Central memory CD8-positive, alpha-beta T cell (primary cell): ENCODE results near the gene SLC12A8.

ENCODE experiments used
- ATAC-seq: fragments of 150-1000 bp; cut with Tn5 transposase; replicated peaks from 2 replicates; pipeline ENCODE4 v1.10.0; 2022; ENCODE audit warnings: mild to moderate bottlenecking, moderate FRiP score, moderate number of reproducible peaks; ENCODE audit not compliant: poor library complexity, severe bottlenecking; ENCODE audit errors: extremely low read depth
- DNase-seq, 2 donors: peaks; one replicate each; pipeline ENCODE4 v3.0.0; 2021; ENCODE audit warnings: low spot score in 2 of 2
- H3K27ac Mint-ChIP-seq: one replicate; pipeline ENCODE4 v1.8.0; 2022; ENCODE audit warnings: low read depth, mild to moderate bottlenecking, moderate library complexity, mixed read lengths
- H3K27me3 Mint-ChIP-seq: one replicate; pipeline ENCODE4 v1.8.0; 2022; ENCODE audit warnings: mixed read lengths
- H3K36me3 Mint-ChIP-seq: one replicate; pipeline ENCODE4 v1.8.0; 2022; ENCODE audit warnings: mild to moderate bottlenecking, moderate library complexity, mixed read lengths; ENCODE audit not compliant: insufficient read depth
- H3K4me1 Mint-ChIP-seq: one replicate; pipeline ENCODE4 v1.8.0; 2022; ENCODE audit warnings: mixed read lengths
- H3K4me3 Mint-ChIP-seq: one replicate; pipeline ENCODE4 v1.8.0; 2022; ENCODE audit warnings: mild to moderate bottlenecking, moderate library complexity, mixed read lengths
- H3K9me3 Mint-ChIP-seq: one replicate; pipeline ENCODE4 v1.8.0; 2022; ENCODE audit warnings: mixed read lengths

Gene SLC12A8, protein sequence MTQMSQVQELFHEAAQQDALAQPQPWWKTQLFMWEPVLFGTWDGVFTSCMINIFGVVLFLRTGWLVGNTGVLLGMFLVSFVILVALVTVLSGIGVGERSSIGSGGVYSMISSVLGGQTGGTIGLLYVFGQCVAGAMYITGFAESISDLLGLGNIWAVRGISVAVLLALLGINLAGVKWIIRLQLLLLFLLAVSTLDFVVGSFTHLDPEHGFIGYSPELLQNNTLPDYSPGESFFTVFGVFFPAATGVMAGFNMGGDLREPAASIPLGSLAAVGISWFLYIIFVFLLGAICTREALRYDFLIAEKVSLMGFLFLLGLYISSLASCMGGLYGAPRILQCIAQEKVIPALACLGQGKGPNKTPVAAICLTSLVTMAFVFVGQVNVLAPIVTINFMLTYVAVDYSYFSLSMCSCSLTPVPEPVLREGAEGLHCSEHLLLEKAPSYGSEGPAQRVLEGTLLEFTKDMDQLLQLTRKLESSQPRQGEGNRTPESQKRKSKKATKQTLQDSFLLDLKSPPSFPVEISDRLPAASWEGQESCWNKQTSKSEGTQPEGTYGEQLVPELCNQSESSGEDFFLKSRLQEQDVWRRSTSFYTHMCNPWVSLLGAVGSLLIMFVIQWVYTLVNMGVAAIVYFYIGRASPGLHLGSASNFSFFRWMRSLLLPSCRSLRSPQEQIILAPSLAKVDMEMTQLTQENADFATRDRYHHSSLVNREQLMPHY

DNA sequence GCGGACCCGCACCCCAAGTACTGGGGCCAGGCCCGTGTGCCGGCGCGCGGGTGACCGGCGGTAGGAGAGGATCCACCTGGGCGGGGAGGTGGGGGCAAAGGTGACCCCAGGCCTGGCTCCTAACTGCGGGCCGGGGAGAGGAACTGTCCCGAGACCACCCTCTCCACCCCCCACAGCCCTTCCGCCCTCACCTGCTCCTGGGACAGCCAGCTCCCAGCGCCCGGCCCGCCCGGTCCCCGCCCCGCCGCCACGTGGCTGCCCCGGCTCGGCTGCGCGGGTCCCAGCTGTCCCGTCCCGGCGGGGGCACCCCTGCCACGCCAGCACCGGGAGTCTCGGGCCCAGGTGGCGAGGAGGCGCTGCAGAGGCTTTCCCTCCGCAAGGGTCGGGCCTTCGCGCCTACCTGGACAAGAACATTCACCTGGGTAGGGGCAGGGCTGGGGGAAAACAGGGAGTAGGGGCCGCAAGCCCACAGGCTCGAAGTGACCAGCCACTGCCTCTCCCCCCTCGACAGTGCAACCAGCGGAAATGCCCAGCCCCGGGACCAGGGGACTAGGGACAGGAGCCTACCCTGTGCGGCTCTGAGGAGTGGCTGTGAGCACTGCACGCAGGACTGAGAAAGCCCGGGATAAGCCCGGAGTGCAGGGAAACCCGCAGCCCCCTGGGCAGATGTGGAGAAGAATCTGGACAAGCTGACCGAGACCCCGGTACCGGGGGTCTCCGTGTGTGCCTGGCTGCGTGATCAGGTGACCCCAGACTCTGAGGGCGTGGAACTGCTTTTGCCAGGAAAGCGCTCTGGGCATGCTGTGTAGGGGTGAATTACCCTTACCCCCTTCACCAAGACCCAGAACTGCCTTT lies at the start of gene SLC12A8:
SLC12A8 (minus strand) TSS at position 240 of the 855 bp plus-strand sequence. CDS start 1,399 bp downstream, outside the sequence.
- no peak for DNase-seq
- Mint-ChIP-seq H3K27me3 (peaks cover 39% of the 10 kb centered on the region), H3K36me3 (peaks cover 2% of the 10 kb centered on the region), H3K9me3 (no peaks in the 10 kb centered on the region), H3K27ac (no peak within 1 kb of the TSS), H3K4me1 (peaks cover 16% of the 10 kb centered on the region), H3K4me3 (peak within 1 kb of the TSS; percentile 36)
- no peak for ATAC-seq

DNA sequence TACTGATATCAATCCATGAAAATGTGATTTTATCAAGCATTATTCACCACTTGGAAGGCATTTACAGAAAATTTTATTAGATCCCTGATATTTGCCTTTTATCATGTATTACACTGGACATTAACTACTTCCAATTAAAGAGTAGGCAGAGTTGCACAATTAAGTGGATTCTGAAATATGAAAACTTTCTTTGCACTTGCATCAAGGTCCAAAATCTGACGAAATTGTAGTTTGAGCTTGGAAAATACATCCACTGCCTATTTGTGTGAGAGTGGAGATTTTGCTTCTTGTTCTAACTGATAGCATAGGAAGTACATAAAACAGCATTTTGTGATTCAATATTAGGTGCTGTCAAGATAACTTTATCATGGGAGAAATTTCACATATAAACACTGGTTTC lies 49.6 kb upstream of the SLC12A8 start:
- Mint-ChIP-seq H3K27me3 (no peaks in the 10 kb centered on the region), H3K36me3 (peaks cover 5% of the 10 kb centered on the region)

DNA sequence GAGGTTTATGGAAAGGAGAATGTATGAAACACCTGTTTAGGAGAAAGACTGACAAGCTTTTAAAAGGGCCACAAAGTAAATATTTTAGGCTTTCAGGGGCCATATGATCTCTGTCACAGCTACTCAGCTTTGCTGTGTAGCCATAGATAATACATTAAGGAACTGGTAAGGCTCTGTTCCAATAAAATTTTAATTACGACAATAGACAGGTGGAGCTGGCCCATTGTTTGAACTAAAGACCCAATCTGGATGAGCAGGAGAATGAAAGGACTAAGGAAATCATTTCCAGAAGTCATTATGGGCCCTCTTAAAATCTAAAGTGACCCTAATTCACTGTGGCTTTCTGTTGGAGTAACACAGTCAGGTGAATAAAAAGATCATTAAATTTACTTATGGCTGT lies 48.5 kb upstream of the SLC12A8 start:
- Mint-ChIP-seq H3K4me1 (peaks cover 7% of the 10 kb centered on the region), H3K27ac (peak overlapping the region; percentile 69), H3K36me3 (peaks cover 5% of the 10 kb centered on the region), H3K9me3 (no peaks in the 10 kb centered on the region), H3K27me3 (no peaks in the 10 kb centered on the region), H3K4me3 (no peak overlapping the region)
- DNase-seq (no peak), ATAC-seq (no peak)

More for the DNA sequence above, 49.6 kb upstream of the SLC12A8 start:
- Mint-ChIP-seq H3K4me1 (peaks cover 16% of the 10 kb centered on the region), H3K27ac (no peak overlapping the region), H3K9me3 (no peaks in the 10 kb centered on the region), H3K4me3 (no peak overlapping the region)
- ATAC-seq = no peak
- no peak for DNase-seq

DNA sequence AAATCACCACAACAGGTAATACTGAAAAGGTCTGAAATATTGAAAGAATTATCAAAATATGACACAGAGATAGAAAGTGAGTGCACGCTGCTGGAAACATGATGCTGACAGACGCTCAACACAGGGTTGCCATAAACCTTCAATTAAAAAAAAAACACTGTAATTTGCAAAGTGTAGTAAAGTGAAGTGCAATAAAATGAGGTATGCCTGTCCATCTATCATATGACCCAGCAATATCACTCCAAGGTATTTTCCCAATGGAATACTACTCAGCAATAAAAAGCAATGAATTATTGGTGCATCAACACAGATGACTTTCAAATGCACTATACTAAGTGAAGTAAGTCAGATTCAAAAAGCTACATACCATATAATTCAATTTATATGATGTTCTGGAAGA lies 47.6 kb upstream of the SLC12A8 start:
- ATAC-seq (no peak), DNase-seq (no peak)
- no peak overlapping the region for H3K4me3 Mint-ChIP-seq
- H3K36me3 Mint-ChIP-seq = peaks cover 3% of the 10 kb centered on the region
- no peaks in the 10 kb centered on the region for H3K9me3 Mint-ChIP-seq
- peak overlapping the region; percentile 29 for H3K27ac Mint-ChIP-seq
- peaks cover 7% of the 10 kb centered on the region for H3K4me1 Mint-ChIP-seq
- no peaks in the 10 kb centered on the region for H3K27me3 Mint-ChIP-seq

DNA sequence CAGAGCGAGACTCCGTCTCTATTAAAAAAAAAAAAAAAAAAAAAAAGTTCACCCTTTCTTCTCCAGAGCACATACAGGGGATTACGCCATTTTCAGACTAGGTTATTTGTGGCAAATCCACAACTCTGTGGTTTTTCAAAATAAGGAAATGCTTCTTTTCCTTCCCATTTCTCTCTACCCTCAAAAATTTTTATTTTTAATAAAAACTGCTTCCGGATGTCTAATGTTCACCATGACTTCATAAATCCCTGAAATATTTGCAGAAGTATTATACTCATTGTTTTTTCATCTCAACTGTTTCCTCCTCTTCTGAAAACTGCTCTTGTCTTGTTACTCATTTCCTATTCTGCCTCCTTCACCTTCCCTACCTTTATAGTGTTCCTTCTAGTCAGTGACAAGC lies 45.0 kb upstream of the SLC12A8 start:
- peaks cover 1% of the 10 kb centered on the region for H3K36me3 Mint-ChIP-seq
- no peak overlapping the region for H3K27ac Mint-ChIP-seq
- H3K9me3 Mint-ChIP-seq = no peaks in the 10 kb centered on the region
- DNase-seq (no peak), ATAC-seq (no peak)
- H3K27me3 Mint-ChIP-seq = no peaks in the 10 kb centered on the region
- peaks cover 12% of the 10 kb centered on the region for H3K4me1 Mint-ChIP-seq
- no peak overlapping the region for H3K4me3 Mint-ChIP-seq

DNA sequence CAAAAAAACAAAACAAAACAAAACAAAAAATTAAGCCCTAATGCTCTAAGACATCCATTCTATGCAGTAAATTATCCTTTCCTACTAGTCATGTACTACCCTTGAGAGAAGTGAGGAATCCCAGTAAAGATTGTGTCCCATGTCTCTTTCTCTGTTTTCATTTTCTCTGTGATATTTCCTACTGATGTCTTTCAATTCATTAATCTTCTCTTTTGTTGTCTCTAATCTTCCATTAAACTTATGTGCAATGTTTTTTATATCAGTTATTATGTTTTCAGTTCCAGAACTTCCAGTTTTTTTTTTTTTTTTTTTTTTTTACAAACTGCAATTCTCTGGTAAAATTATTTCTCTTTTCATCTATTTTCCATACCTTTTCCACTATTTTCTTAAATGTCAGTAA lies 44.1 kb upstream of the SLC12A8 start:
- no peaks in the 10 kb centered on the region for H3K27me3 Mint-ChIP-seq
- peaks cover 12% of the 10 kb centered on the region for H3K4me1 Mint-ChIP-seq
- DNase-seq (no peak), ATAC-seq (no peak)
- no peak overlapping the region for H3K27ac Mint-ChIP-seq
- H3K36me3 Mint-ChIP-seq = peaks cover 1% of the 10 kb centered on the region
- H3K9me3 Mint-ChIP-seq = no peaks in the 10 kb centered on the region
- H3K4me3 Mint-ChIP-seq = no peak overlapping the region

DNA sequence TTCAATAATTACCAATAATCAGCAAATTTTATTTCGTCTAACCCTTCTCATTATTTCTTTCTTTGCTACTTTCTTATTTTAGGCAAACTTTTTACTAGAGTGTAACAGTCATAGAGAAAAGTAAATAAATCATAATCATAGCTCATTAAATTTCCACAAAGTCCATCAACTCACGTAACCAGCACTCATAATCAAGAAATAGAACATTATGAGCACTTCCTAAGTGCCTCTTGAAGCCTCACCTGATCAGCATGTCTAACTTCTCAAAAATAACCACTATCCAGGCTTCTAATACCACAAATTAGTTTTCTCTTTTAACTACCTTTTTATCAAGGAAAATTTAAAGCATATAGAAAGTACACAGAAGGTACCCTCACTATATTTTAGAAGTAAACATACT lies 38.4 kb upstream of the SLC12A8 start:
- Mint-ChIP-seq H3K36me3 (peaks cover 5% of the 10 kb centered on the region), H3K4me1 (peaks cover 11% of the 10 kb centered on the region), H3K27ac (no peak overlapping the region), H3K27me3 (no peaks in the 10 kb centered on the region), H3K9me3 (no peaks in the 10 kb centered on the region), H3K4me3 (no peak overlapping the region)
- DNase-seq = no peak
- ATAC-seq = no peak

DNA sequence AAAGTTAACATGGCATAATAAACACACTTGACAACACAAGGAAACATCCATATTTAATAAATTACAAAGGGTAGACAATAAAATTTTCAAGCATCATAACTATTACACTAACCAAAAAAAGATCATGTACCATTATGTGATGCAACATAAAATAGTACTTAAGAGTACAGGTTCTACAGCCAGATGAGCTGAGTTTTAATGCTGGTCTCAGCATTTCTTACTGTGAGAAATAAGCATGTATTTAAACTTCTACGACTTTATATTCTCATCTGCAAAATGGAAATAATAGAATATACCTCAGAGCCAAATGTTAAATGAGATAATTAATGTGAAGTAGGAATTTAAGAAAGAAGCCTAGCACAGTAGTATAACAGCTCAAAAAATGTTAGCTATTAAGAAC lies 33.7 kb upstream of the SLC12A8 start:
- Mint-ChIP-seq H3K4me1 (peaks cover 32% of the 10 kb centered on the region), H3K27me3 (no peaks in the 10 kb centered on the region), H3K36me3 (peaks cover 18% of the 10 kb centered on the region), H3K9me3 (no peaks in the 10 kb centered on the region), H3K4me3 (no peak overlapping the region), H3K27ac (peak overlapping the region; percentile 16)
- no peak for DNase-seq
- ATAC-seq = no peak

DNA sequence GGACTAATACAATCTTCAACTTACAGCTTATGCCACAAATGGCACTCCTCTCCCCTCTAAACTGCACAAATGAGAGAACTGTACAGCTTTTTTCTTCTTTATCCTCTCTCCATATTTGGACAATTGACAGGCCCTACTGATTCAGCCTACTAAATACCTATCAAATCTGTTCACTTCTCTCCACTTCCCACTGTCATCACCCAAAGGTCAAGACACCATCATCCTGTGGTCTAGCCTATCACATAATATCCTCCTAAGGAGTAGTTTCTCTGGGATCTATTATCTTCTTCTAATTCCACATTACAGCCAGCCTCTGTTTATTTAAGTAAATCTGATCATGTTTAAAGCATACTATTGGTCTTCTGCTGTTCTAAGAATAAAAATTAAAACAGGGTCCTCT lies 33.0 kb upstream of the SLC12A8 start:
- DNase-seq (no peak), ATAC-seq (no peak)
- peaks cover 20% of the 10 kb centered on the region for H3K36me3 Mint-ChIP-seq
- peak overlapping the region; percentile 16 for H3K27ac Mint-ChIP-seq
- no peak overlapping the region for H3K4me3 Mint-ChIP-seq
- H3K27me3 Mint-ChIP-seq = no peaks in the 10 kb centered on the region
- peaks cover 39% of the 10 kb centered on the region for H3K4me1 Mint-ChIP-seq
- no peaks in the 10 kb centered on the region for H3K9me3 Mint-ChIP-seq

DNA sequence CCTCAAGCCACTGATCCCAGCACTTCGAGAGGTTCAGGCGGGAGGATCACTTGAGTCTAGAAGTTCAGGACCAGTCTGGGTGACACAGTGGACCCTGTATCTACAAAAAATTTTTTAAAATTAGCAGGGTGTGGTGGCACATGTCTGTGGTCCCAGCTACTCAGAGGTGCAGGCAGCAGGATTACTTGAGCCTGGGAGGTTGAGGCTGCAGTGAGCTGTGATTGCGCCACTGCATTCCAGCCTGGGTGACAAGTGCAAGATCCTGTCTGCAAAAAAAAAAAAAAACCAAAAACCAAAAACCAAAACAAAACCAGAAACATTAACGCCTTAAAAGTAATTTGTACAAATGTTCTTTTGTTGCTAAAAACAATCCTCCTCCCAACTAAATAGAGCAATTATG lies 27.9 kb upstream of the SLC12A8 start:
- DNase-seq = no peak
- peaks cover 18% of the 10 kb centered on the region for H3K36me3 Mint-ChIP-seq
- no peaks in the 10 kb centered on the region for H3K27me3 Mint-ChIP-seq
- no peak for ATAC-seq
- no peaks in the 10 kb centered on the region for H3K9me3 Mint-ChIP-seq
- H3K4me1 Mint-ChIP-seq = peaks cover 46% of the 10 kb centered on the region
- no peak overlapping the region for H3K4me3 Mint-ChIP-seq
- H3K27ac Mint-ChIP-seq = peak overlapping the region; percentile 66

DNA sequence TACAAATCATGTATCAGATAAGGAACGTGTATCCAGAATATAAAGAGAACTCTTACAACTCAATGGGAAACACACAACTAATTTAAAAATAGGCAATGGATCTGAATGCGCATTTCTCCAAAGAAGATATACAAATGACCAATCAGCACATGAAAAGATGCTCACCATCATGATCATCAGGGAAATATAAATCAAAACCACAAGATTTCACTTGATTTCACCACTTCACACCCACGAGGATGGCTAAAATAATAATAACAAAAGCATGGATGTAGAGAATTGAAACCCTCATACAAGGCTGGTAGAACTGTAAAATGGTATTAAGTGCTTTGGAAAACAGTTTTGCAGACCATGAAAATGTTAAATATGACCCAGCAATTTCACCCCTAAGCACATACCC lies 26.7 kb upstream of the SLC12A8 start:
- H3K27ac Mint-ChIP-seq = no peak overlapping the region

DNA sequence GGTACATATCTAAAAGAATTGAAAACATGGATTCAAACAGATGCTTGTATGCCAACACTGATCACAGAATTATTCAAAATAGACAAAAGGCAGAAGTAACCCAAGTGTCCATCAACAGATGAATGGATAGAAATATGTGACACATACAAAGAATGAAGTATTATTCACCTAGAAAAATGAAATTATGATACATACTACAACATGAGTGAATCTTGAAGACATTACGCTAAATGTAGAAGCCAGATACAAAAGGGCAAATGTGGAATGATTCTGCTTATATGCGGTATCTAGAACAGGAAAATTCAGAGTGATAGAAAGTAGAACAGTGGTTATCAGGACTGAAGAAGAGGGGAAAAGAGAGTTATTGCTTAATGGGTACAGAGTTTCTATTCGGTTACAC lies 26.2 kb upstream of the SLC12A8 start:
- Mint-ChIP-seq H3K9me3 (no peaks in the 10 kb centered on the region), H3K4me1 (peaks cover 38% of the 10 kb centered on the region), H3K36me3 (peaks cover 12% of the 10 kb centered on the region), H3K27ac (no peak overlapping the region), H3K27me3 (no peaks in the 10 kb centered on the region), H3K4me3 (no peak overlapping the region)
- no peak for DNase-seq
- no peak for ATAC-seq

More for the DNA sequence above, 26.7 kb upstream of the SLC12A8 start:
- Mint-ChIP-seq H3K36me3 (peaks cover 12% of the 10 kb centered on the region), H3K4me1 (peaks cover 38% of the 10 kb centered on the region), H3K27me3 (no peaks in the 10 kb centered on the region), H3K9me3 (no peaks in the 10 kb centered on the region), H3K4me3 (no peak overlapping the region)
- DNase-seq (no peak), ATAC-seq (no peak)
